ENCODE results near the gene CD86.

The CD86 gene

DNA sequence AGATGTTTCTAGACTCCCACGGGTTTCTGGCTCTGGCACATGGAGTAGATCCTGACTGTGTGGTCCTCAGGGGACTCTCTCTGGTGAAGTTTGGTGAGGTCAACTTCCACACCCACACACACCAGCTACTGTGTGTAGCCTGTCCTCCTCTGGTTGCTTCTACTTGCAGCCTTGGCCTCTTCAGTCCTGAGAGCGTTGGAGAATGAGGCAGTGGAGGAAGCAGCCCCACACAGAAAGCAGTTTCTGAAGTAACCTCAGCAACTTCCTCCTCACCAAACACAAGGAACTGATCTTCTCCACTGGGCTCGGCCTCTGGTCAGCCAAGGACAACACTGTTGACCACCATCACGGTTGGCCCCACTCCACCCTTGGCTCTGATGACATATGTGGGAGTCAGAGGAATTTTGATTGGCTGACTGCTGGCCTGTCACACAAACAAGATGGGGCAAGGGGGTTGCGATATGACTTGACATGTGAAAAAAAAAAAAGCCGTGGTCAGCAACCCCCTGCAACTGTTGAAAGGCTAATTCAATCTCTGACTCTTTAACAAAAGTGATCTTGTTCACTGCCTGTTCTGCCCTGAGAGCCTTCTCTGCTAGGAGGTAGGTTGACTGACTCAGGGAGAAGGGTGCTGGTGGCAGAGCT is 19.6 kb downstream of the CD86 start:
- Histone ChIP-seq H3K36me3 (ENCODE audit: low read length) (no peaks in the 10 kb centered on the region; the same call in 1 of the 2 replicates), H3K4me2 (ENCODE audit: low read depth, low read length, poor library complexity, severe bottlenecking) (peak overlapping the region; percentile 91), H3K9ac (ENCODE audit: low read length) (peak overlapping the region; percentile 33), H3F3A (ENCODE audit: insufficient read depth) (peaks cover 31% of the 10 kb centered on the region), H3K9me2 (replicated peaks; ENCODE audit: insufficient read depth, low read length) (no peaks in the 10 kb centered on the region), H2AFZ (ENCODE audit: low read depth, low read length, severe bottlenecking) (peak overlapping the region; percentile 33), H3K79me2 (ENCODE audit: insufficient read depth, low read length) (peaks cover 59% of the 10 kb centered on the region), H3K27me3 (ENCODE audit: low read length) (no peaks in the 10 kb centered on the region), H4K20me1 (ENCODE audit: low read depth, low read length) (no peaks in the 10 kb centered on the region), H3K4me3 (ENCODE audit: insufficient read depth, low read length, poor library complexity, severe bottlenecking) (peak overlapping the region; percentile 27), H3K9me3 (ENCODE audit: insufficient read depth, low read length) (no peaks in the 10 kb centered on the region), H3K27ac (ENCODE audit: low read depth, low read length) (peak overlapping the region; percentile 88)
- TF ChIP-seq EZH2phosphoT487 (conservative IDR thresholded peaks at IDR 0.05; ENCODE audit: low read length) (no peak), CTCF (IDR thresholded peaks at IDR 0.05; ENCODE audit: insufficient read depth, low read length, poor library complexity, severe bottlenecking) (no peak)

DNA sequence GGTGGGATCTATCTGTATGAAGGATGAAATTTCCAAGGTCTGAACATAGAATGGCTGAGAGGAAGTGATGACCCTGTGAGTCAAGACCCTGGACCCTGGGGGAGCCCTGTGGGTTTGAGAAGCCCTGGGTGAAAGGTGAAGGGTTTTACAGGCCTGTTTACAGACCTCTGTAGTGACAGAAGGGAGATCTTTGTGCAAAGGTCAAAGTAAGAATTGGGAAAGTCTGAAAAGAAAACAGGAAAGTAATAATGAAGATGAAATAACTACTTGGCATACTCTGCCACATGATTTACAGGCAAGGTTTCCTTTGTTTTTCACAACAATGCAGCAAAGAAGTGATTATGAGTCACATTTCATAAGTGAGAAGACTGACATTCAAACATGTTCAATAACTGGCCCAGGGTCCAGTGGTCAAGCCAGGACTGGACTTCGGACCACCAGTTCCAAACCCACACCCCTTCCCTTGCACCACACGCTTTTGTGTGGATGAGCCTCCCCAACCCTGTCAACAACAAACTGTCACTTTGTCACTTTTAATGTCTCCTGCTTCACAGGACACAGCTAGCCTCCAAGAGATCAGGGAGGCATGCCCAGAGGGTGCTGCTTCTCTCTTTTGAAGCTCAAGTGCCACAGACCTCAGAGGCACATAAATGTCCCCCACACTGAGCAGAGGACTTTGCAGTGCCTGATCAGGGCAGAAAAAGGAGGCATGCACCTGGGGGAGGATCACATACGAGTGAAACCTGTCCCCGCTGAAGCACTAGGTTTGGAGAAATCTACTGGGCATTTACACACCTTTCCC is 21.5 kb downstream of the CD86 start:
- H3K79me2 ChIP-seq (ENCODE audit: insufficient read depth, low read length) = peaks cover 79% of the 10 kb centered on the region

More for the DNA sequence above, 21.5 kb downstream of the CD86 start:
- H3K9me3 ChIP-seq (ENCODE audit: insufficient read depth, low read length) = no peaks in the 10 kb centered on the region
- H4K20me1 ChIP-seq (ENCODE audit: low read depth, low read length) = no peaks in the 10 kb centered on the region
- H3K27ac ChIP-seq (ENCODE audit: low read depth, low read length) = peak overlapping the region; percentile 88
- H3K4me2 ChIP-seq (ENCODE audit: low read depth, low read length, poor library complexity, severe bottlenecking) = peak overlapping the region; percentile 91
- no peaks in the 10 kb centered on the region for H3K27me3 ChIP-seq (ENCODE audit: low read length)
- H3K9ac ChIP-seq (ENCODE audit: low read length) = peak overlapping the region; percentile 74
- no peaks in the 10 kb centered on the region for H3K9me2 ChIP-seq (replicated peaks; ENCODE audit: insufficient read depth, low read length)
- no peak overlapping the region for H2AFZ ChIP-seq (ENCODE audit: low read depth, low read length, severe bottlenecking)
- H3K4me3 ChIP-seq (ENCODE audit: insufficient read depth, low read length, poor library complexity, severe bottlenecking) = peak overlapping the region; percentile 69
- H3F3A ChIP-seq (ENCODE audit: insufficient read depth) = peaks cover 31% of the 10 kb centered on the region
- no peaks in the 10 kb centered on the region; the same call in 1 of the 2 replicates for H3K36me3 ChIP-seq (ENCODE audit: low read length)
- TF ChIP-seq EZH2phosphoT487 (conservative IDR thresholded peaks at IDR 0.05; ENCODE audit: low read length) (no peak), CTCF (IDR thresholded peaks at IDR 0.05; ENCODE audit: insufficient read depth, low read length, poor library complexity, severe bottlenecking) (no peak)
